HG03565 (cell line): Measurements from ENCODE around the gene CFAP57.

Source experiments
- ATAC-seq: cut with Tn5 transposase; IDR thresholded peaks from one replicate; pipeline ENCODE4 v1.9.1; 2021; ENCODE audit warnings: mild to moderate bottlenecking, moderate library complexity; ENCODE audit not compliant: unreplicated experiment

The CFAP57 gene

DNA sequence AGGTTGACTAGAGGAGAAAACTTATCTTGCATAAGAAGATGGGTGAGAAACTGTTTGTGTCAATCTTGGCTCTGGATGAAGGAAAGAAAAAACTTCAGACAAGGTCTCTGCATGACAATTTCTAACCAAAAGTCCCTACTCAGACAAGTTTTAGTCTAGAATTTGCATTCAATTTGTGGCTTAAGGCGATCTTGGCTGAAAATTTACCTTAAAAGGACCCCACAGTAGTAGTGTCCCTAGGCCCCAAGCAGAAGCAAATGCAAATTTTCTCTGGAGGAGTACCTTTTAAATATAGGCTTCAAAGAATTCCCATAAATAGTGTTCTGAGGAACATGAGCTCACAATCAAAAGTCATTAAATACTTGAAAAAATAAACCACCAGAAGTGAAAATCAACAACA is 80.1 kb downstream of the CFAP57 start:
- ATAC-seq = no peak

DNA sequence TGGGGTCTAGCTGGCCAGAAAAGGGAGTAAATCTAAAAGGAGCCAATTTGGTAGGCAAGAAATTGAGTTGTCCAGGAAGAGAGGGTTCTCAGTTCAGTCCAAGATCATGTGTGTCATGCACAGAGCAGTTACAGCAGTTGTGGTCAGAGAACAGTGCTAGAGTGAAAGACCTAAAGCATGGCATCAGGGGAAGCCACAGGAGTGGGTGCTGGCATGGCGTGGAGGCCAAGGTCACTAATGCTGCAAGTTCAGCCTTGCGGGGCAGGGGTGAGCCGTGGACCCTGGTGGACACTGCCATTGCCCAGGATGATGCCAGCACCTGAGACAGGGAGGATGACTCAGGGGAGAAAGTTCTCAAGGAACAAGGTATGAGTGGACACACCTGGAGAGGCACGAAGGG is 81.0 kb downstream of the CFAP57 start:
- no peak for ATAC-seq

DNA sequence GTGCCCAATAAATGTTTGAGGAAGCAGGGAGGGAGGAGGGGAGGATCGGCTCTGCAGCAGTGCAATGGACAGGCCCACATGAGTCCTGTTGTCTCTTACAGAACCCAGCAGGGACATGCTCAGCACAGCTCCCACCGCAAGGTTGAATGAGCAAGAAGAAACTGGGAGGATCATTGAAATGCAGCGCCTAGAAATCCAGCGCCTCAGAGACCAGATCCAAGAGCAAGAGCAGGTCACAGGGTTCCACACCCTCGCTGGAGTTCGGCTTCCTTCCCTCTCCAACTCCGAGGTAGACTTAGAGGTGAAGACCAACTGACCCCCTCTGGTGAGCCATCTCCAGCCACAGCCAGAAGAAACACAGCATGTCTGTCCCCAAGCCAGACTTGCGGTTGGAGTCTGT is 81.7 kb downstream of the CFAP57 start:
- ATAC-seq = no peak

DNA sequence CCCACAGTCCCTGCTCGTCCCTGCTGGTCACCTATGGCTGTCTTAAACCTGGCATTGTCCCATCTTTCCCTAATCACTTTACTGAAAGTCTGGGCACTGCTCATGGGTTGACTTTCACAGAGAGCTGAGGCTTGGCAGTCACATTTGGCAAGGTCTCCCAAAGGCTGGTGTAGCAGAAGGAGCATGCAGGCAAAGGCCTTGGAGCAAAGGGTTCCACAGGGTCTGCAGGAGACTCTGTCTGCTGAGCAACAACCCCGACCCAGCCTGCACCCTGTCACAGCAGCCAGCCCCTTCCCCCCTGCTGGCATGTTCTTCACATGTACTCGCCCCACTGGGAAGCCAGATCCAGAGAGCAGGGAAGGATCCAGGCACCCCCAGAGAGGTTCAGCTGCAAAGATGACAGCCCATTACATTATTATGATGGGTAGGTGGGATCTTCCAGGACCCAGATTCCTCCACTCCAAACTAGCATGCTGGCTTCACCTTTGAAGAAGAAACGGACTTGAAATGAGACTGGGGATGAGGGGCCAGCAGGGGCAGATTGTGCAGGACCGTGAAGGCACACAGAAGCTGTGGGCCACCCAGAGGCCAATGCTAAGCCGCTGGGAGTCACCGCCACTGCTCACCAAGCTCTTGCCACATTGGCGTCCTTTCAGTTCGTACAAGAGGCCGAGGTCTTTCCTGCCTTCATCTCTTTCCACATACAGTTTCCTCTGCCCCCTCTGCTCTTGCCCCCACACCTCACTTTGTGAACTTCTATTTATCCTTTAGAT is 83.5 kb downstream of the CFAP57 start:
- ATAC-seq = no peak

DNA sequence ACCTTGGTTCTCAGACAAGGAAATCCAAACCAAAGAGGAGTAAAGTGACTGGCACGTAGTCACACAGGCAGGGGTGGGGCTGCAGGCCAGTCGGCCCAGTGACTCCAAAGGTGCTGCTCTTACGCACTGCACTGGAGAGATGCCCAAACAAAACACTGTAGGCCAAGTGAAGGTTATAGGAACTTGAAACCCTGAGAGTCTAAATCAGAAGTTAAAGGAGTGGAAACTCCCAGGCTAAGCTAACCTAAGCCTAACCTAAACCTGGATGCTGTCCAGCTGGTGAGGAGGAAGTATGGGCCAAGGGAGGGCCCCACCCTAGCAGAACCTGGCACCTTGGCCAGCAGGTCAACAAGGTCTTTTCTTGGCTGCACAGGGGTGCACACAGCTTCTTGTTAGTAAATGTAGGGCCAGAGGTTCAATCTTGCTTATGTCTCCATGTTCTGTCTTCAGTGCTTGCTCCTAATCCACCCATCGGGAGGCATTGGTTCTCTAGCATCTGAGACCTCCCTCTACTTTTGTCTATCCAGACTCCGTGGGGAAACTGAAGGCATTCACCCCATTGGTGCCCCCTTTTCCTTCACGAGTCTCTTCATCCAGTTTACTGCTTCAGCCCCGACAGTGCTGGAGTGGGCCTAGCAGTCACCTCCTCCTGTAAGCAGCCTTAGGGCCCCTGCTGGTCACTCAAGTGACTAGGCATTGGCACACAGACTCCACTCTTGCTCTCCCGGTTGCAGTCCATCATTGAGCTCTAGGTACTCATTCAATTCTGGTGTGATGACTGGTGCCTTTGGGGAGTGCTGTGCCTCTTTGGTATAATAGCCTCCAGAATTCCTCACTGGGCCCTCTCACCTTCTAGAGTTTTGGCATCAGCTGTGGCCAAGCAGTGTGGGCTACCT is 84.8 kb downstream of the CFAP57 start:
- no peak for ATAC-seq

GRCh38 chr1:43258370-43258769 is 86.2 kb downstream of the CFAP57 start:
- no peak for ATAC-seq

DNA sequence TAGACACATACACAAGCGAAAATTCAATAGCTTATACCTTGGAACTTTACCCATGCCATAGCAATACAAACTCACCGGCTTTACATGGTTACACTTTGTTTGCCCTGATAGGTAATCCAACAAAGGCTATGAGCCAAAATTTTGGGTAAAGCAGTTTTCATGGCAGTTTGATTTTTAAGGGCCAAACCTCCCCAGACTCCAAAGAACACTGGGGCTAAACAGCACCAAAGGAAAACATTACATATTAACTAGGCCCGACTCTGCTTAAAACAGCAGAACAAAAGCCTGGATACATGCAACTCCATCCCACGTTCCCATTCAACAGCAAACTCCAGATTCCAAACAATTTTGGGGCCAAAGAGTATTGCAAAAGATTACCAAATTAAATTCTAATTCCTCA is 93.3 kb downstream of the CFAP57 start:
- no peak for ATAC-seq

DNA sequence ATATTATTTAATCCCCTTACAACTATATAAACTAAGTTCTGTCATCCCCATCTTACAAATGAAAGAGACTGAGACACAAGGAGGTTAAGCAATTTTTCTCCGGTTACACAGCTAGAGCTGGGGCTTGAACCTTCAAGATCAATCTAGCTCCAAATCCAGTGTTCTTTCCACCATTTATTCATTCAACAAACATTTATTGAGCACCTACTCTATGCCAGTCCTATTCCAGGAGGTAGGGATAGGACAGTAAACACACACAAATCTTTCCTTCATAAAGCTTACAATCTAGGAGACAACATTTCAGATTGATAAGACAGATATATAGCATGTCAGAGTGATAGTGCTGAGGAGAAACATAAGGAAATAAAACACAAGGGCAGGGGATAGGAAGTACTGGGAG is 94.8 kb downstream of the CFAP57 start:
- no peak for ATAC-seq

DNA sequence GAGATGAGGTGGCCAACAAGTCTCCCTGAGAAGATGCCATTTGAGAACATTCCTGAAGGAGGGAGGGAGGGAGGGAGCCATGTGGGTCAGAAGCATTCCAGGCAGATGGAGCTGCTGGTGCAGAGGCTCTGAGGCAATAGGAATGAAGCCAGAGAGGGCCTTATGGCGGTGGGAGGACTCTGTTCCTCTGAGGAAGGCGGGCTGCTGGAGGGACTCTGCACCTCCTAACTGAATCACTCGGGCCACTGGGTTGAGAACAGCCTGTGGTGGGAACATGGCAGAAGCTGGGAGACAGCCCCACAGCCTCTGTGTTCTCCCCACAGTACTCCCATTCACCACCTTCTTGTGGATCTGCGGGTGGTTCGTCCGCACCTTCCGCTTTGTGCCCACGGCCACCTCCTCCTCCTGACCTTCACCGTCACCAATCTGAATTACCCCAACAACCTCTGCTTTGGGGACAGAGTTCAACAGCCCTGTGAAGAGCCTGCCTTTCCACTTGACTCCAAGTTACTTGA is 95.2 kb downstream of the CFAP57 start:
- no peak for ATAC-seq

DNA sequence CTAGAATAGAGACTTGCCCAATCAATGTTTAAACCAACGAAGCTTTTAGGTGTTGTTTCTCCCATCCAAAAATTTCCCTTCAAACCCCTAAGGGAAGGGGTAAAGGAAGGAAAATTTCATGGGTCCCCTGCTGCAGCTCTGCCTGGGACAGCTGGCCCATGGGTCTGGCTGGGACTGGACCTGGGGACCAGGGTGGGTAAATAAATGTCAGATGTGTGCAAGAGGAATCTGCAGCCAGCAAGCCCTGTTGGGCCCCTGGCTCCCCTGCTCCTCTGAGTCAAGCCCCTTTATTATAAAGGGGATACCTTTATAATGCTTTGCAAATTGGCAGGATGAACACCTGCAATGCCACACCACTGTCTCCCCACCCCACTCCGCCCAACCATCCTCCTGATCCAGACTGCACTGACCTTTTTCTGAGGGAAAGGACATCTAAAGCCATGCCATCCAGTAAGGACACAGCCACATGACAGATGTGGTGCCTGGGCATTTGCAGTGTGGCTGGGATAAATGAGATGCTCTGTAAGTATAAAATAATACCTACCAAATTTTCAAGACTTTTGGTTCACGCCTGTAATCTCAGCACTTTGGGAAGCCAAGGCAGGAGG is 95.8 kb downstream of the CFAP57 start:
- ATAC-seq = no peak

- ATAC-seq = no peak
Measured at GRCh38 chr1:43269627-43270375, 97.7 kb downstream of the CFAP57 start, which contains the start of gene TMEM125. Gene TMEM125, plus strand, starts transcription at chr1:43269983. Its CDS starts 2,740 bp downstream, at chr1:43272723.

GRCh38 chr1:43270421-43271095 is 98.4 kb downstream of the CFAP57 start:
- ATAC-seq = no peak

DNA sequence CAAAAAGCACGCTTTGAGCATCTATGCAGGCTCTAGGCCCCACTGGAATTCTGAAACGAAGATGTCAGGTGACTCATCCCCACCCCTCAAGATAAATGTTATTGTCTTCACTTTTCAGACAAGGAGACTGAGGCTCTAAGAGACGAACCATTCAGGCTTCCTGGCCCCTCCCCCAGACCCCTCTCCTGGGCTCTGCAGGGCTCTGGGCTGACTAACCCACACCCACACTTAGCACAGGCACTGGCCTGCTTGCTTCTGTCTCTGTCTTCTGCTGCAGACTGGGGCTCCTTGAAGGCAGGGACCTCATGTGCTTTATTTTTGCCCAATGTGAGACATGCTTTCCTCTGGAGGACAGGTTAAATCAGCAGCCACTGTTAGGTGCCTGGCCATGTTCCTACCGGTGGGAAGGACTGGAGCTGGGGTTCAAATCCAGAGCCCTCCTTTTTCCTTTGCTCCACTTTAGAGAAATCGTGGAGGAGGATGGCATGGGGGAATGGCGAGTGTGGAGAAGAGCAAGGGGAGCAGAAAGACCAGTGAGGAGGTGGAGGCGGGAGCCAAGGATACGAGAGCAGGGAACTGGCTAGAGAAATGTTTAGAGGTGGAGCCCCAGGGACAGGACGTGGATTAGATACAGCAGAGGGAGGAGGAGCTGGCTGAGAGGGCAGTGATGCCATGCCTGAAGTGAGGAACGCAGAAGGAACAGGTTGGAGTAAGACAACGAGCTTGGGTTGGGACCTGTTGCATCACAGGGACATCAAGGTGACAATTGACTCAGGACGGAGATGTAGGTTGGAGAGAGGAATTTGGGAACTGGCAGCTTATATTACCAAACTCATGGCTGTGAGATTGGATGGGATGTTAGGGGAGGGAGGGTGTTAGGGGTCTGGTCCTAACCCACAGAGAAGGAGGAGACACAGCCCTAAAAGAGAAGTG is 99.3 kb downstream of the CFAP57 start:
- ATAC-seq = no peak

- ATAC-seq = no peak
Measured at GRCh38 chr1:43272161-43272560, 100.0 kb downstream of the CFAP57 start.

DNA sequence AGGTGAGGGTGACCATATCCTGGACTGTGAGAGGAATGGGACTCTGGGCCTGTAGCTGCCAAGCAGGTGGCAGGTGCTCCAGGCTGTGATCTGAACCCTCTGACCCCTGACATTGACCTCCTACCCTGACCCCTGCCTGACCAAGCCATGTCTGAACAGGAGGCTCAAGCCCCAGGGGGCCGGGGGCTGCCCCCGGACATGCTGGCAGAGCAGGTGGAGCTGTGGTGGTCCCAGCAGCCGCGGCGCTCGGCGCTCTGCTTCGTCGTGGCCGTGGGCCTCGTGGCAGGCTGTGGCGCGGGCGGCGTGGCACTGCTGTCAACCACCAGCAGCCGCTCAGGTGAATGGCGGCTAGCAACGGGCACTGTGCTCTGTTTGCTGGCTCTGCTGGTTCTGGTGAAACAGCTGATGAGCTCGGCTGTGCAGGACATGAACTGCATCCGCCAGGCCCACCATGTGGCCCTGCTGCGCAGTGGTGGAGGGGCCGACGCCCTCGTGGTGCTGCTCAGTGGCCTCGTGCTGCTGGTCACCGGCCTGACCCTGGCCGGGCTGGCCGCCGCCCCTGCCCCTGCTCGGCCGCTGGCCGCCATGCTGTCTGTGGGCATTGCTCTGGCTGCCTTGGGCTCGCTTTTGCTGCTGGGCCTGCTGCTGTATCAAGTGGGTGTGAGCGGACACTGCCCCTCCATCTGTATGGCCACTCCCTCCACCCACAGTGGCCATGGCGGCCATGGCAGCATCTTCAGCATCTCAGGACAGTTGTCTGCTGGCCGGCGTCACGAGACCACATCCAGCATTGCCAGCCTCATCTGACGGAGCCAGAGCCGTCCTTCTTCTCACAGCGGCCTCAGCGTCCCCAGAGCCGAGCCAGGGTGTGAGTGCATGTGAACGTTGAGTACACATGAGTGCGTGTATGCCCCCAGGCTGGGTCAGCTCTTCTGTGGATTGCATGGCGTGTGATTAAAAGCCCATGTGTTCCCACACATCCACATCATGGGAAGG is 100.7 kb downstream of the CFAP57 start:
- ATAC-seq = no peak

- ATAC-seq = no peak
Measured at GRCh38 chr1:43273708-43274107, 101.6 kb downstream of the CFAP57 start.

- no peak for ATAC-seq
Measured at GRCh38 chr1:43274125-43274803, 102.1 kb downstream of the CFAP57 start.
